ENCODE results near the gene TIMM22.

The TIMM22 gene

GRCh38 chr17:1012823-1013728, 16.1 kb downstream of the TIMM22 start:
- FAIRE-seq: no peak
- TF ChIP-seq POU2F2 (IDR thresholded peaks at IDR 0.05; ENCODE audit: low read depth, low read length) (no peak), TAF1 (IDR thresholded peaks at IDR 0.05; ENCODE audit: low read depth, low read length) (no peak), PAX5 (IDR thresholded peaks at IDR 0.05; ENCODE audit: insufficient read depth, low read length, severe bottlenecking) (no peak), POLR2A (IDR thresholded peaks at IDR 0.05; ENCODE audit: low read depth, low read length) (no peak), SPI1 (IDR thresholded peaks at IDR 0.05; ENCODE audit: low read depth, low read length) (no peak), POLR2AphosphoS5 (IDR thresholded peaks at IDR 0.05; ENCODE audit: low read depth, low read length) (no peak)
- DNase-seq (ENCODE audit: insufficient read length, low spot score): no peak

DNA sequence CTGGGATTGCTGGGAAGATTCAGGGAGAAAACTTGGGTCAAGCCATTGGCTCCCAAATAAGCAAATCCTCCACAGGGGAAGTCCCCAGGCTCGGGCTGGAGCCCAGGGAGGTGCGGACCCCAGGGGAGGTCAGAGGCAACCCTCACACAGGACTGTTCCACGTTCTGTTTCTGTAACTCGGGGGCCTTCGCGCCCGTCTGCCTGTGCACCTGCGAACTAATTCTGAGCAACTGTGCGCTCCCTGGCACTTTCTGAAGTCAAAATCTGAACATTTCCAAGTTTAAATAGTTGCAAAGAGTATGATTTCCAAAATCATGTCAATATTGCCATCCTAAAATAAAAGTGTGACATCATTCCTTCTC, 16.8 kb downstream of the TIMM22 start:
- FAIRE-seq (no peak), DNase-seq (ENCODE audit: insufficient read length, low spot score) (no peak)
- TF ChIP-seq TAF1 (IDR thresholded peaks at IDR 0.05; ENCODE audit: low read depth, low read length) (no peak), POLR2AphosphoS5 (IDR thresholded peaks at IDR 0.05; ENCODE audit: low read depth, low read length) (no peak), SPI1 (IDR thresholded peaks at IDR 0.05; ENCODE audit: low read depth, low read length) (no peak), POU2F2 (IDR thresholded peaks at IDR 0.05; ENCODE audit: low read depth, low read length) (no peak), PAX5 (IDR thresholded peaks at IDR 0.05; ENCODE audit: insufficient read depth, low read length, severe bottlenecking) (no peak), POLR2A (IDR thresholded peaks at IDR 0.05; ENCODE audit: low read depth, low read length) (no peak)

- TF ChIP-seq POU2F2 (IDR thresholded peaks at IDR 0.05; ENCODE audit: low read depth, low read length) (no peak), TAF1 (IDR thresholded peaks at IDR 0.05; ENCODE audit: low read depth, low read length) (no peak), SPI1 (IDR thresholded peaks at IDR 0.05; ENCODE audit: low read depth, low read length) (no peak), PAX5 (IDR thresholded peaks at IDR 0.05; ENCODE audit: insufficient read depth, low read length, severe bottlenecking) (no peak), POLR2AphosphoS5 (IDR thresholded peaks at IDR 0.05; ENCODE audit: low read depth, low read length) (no peak), POLR2A (IDR thresholded peaks at IDR 0.05; ENCODE audit: low read depth, low read length) (no peak)
- FAIRE-seq: no peak
- DNase-seq (ENCODE audit: insufficient read length, low spot score): no peak
These were observed 21.6 kb downstream of the TIMM22 start for GRCh38 chr17:1018547-1018946.

DNA sequence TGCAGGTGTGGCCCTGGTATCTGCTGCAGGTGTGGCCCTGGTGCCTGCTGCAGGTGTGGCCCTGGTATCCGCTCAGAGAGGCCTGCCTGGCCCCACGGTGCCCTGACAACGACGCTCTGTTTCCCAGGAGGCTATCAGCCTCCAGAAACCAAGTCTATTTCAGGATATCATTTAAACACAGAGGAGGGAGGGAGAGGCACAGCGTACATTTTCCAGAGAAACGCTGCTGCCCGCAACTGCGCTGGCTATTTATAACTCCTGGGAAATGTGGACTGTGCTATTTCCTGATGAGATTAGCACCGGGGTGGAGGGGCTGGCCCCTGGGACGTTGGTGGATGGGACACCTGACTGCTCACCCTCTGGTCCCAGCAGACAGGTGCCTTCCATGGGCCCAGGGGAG, 22.5 kb downstream of the TIMM22 start:
- FAIRE-seq: no peak
- no peak for TF ChIP-seq POU2F2 (IDR thresholded peaks at IDR 0.05; ENCODE audit: low read depth, low read length)
- TF ChIP-seq SPI1 (IDR thresholded peaks at IDR 0.05; ENCODE audit: low read depth, low read length): no peak
- no peak for TF ChIP-seq TAF1 (IDR thresholded peaks at IDR 0.05; ENCODE audit: low read depth, low read length)
- TF ChIP-seq POLR2A (IDR thresholded peaks at IDR 0.05; ENCODE audit: low read depth, low read length): no peak
- no peak for TF ChIP-seq POLR2AphosphoS5 (IDR thresholded peaks at IDR 0.05; ENCODE audit: low read depth, low read length)
- no peak for TF ChIP-seq PAX5 (IDR thresholded peaks at IDR 0.05; ENCODE audit: insufficient read depth, low read length, severe bottlenecking)
- no peak for DNase-seq (ENCODE audit: insufficient read length, low spot score)

DNA sequence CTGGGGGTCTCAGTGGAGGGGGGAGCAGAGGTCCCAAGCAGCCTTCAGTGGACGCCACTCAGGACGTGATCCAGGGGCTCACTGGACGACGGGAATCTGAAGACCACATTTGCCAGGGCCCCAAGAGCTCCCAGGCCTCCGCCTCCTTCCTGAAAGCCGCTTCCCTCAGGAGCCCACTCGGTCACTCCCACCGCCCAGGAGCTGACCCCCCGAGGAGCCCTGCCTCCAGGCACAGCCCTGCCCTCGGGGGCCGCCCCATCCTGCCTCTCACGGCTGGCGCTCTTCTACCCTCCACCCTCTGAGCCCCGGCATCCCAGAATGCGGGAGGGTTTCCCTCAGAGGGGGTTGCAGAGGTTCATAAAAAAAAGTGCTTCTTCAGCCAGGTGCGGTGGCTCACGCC, 24.2 kb downstream of the TIMM22 start:
- TF ChIP-seq PAX5 (IDR thresholded peaks at IDR 0.05; ENCODE audit: insufficient read depth, low read length, severe bottlenecking) (no peak), POU2F2 (IDR thresholded peaks at IDR 0.05; ENCODE audit: low read depth, low read length) (no peak), TAF1 (IDR thresholded peaks at IDR 0.05; ENCODE audit: low read depth, low read length) (no peak), SPI1 (IDR thresholded peaks at IDR 0.05; ENCODE audit: low read depth, low read length) (no peak), POLR2A (IDR thresholded peaks at IDR 0.05; ENCODE audit: low read depth, low read length) (no peak), POLR2AphosphoS5 (IDR thresholded peaks at IDR 0.05; ENCODE audit: low read depth, low read length) (no peak)
- no peak for FAIRE-seq
- DNase-seq (ENCODE audit: insufficient read length, low spot score): no peak

GRCh38 chr17:1022278-1023024, 25.5 kb downstream of the TIMM22 start:
- no peak for TF ChIP-seq TAF1 (IDR thresholded peaks at IDR 0.05; ENCODE audit: low read depth, low read length)
- FAIRE-seq (no peak), DNase-seq (ENCODE audit: insufficient read length, low spot score) (no peak)

DNA sequence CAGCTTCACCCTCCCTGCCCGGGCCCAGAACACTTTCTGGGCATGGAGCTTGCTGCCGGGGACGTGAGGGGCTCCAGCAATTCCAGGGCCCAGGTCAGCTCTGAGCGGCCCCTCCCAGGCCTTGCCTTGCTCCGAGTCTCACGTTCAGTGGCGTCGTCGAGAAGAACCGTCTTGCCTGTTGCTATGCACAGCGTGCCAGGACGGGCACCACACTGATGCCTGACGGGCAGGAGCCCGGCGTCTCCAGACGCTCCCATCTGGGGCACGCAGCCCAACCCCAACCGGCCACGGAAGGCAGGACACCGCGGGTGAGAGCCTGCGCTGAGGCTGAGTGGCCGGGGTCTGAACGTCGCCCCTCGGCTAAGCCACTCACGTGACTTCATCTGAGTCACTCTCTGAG, 27.1 kb downstream of the TIMM22 start:
- no peak for DNase-seq (ENCODE audit: insufficient read length, low spot score)
- TF ChIP-seq POLR2AphosphoS5 (IDR thresholded peaks at IDR 0.05; ENCODE audit: low read depth, low read length): no peak
- no peak for TF ChIP-seq SPI1 (IDR thresholded peaks at IDR 0.05; ENCODE audit: low read depth, low read length)
- TF ChIP-seq POU2F2 (IDR thresholded peaks at IDR 0.05; ENCODE audit: low read depth, low read length): no peak
- no peak for TF ChIP-seq PAX5 (IDR thresholded peaks at IDR 0.05; ENCODE audit: insufficient read depth, low read length, severe bottlenecking)
- no peak for TF ChIP-seq TAF1 (IDR thresholded peaks at IDR 0.05; ENCODE audit: low read depth, low read length)
- no peak for TF ChIP-seq POLR2A (IDR thresholded peaks at IDR 0.05; ENCODE audit: low read depth, low read length)
- no peak for FAIRE-seq

- DNase-seq (ENCODE audit: insufficient read length, low spot score) (no peak), FAIRE-seq (no peak)
- no peak for TF ChIP-seq POLR2A (IDR thresholded peaks at IDR 0.05; ENCODE audit: low read depth, low read length)
- TF ChIP-seq TAF1 (IDR thresholded peaks at IDR 0.05; ENCODE audit: low read depth, low read length): no peak
- no peak for TF ChIP-seq POU2F2 (IDR thresholded peaks at IDR 0.05; ENCODE audit: low read depth, low read length)
- TF ChIP-seq PAX5 (IDR thresholded peaks at IDR 0.05; ENCODE audit: insufficient read depth, low read length, severe bottlenecking): no peak
- no peak for TF ChIP-seq SPI1 (IDR thresholded peaks at IDR 0.05; ENCODE audit: low read depth, low read length)
- TF ChIP-seq POLR2AphosphoS5 (IDR thresholded peaks at IDR 0.05; ENCODE audit: low read depth, low read length): no peak
These were observed 29.0 kb downstream of the TIMM22 start for GRCh38 chr17:1025733-1026598.

DNA sequence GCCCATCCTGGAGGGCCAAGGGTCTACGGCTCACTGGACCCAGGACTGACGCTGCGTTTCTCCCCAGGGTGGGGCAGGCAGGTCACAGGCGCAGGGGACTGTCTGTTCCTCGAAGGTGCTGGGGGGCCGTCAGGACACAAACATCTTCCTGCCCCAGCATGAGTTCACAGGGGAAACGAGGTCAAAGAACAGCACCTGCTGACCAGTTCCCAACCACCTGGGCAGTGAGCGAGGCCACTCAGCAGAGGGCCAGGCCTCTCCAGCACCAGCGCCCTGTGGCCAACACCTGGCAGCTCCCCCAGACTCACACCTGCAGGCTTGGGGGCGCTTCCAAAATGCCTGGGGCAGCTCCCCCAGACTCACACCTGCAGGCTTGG, 29.7 kb downstream of the TIMM22 start:
- no peak for FAIRE-seq
- TF ChIP-seq TAF1 (IDR thresholded peaks at IDR 0.05; ENCODE audit: low read depth, low read length) (no peak), PAX5 (IDR thresholded peaks at IDR 0.05; ENCODE audit: insufficient read depth, low read length, severe bottlenecking) (no peak), POLR2AphosphoS5 (IDR thresholded peaks at IDR 0.05; ENCODE audit: low read depth, low read length) (no peak), SPI1 (IDR thresholded peaks at IDR 0.05; ENCODE audit: low read depth, low read length) (no peak), POU2F2 (IDR thresholded peaks at IDR 0.05; ENCODE audit: low read depth, low read length) (no peak), POLR2A (IDR thresholded peaks at IDR 0.05; ENCODE audit: low read depth, low read length) (no peak)
- no peak for DNase-seq (ENCODE audit: insufficient read length, low spot score)
